IMR-90 (cell line): ENCODE results near the gene TM2D1. TPM values are rescaled to one million over a fixed set of nuclear protein-coding genes. Genes with fewer than 3 reads are reported as not detected.

ENCODE experiments used
- CTCF ChIP-seq: conservative IDR thresholded peaks from 2 replicates; pipeline ENCODE4 v1.5.1; 2012; ENCODE audit warnings: mild to moderate bottlenecking, low read depth, low read length, improper control_type of control experiment
- SMC3 ChIP-seq: fragments of 150-350 bp; IDR thresholded peaks from 2 replicates; pipeline ENCODE4 v1.6.1; 2016; ENCODE audit warnings: low read depth, mild to moderate bottlenecking, antibody characterized with exemption, low read length, moderate library complexity
- polyA plus RNA-seq, 3 experiments: library from polyadenylated mRNA; depleted of rRNA; stranded (reverse); fragments of >200 nt; gene quantifications; 2 replicates each; pipeline ENCODE4 v1.2.3, GENCODE V29; 2012; ENCODE audit warnings: low replicate concordance in 1 of 3
- total RNA-seq: library from RNA; depleted of rRNA; stranded (reverse); fragments of >200 nt; gene quantifications from 2 replicates; pipeline ENCODE4 v1.2.3, GENCODE V29; 2012

TM2D1 gene
- total and polyA plus RNA-seq, 2 of the 4 experiments (the other 2 are of a cell fraction), result 14.3 to 32.7 TPM

- TF ChIP-seq CTCF (no peak), SMC3 (no peak)
Observed at GRCh38 chr1:61741711-61742619, 17.0 kb upstream of the TM2D1 start, which contains the start of gene PATJ (continued).
